ENCODE results near the gene AGPAT4.

Gene AGPAT4

DNA sequence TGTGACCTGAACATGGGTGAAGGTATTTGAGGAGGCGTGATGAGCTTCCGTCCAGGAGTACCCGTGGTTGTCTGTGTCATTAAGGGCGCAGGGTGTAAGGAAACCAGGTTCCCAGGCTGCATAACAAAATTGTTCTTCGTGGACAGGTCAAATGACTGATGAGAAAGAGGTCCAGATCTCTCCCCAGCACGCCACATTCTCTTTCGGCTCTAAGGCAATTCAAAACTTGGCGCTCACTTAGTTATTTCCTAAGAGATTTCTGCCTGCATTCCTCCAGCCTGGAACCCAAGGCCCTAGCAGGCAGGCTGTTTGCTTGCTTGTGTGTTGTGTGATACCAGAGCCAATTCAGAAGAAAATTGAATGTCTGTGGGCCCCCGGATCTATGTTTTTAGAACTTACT lies 139.9 kb downstream of the AGPAT4 start:
- no peaks in the 10 kb centered on the region for H3K9me3 ChIP-seq (ENCODE audit: low read length)
- H3K4me3 ChIP-seq (ENCODE audit: low read depth, low read length, poor library complexity, severe bottlenecking) = no peak overlapping the region
- TF ChIP-seq EZH2 (IDR thresholded peaks at IDR 0.05; ENCODE audit: borderline replicate concordance, low read length) (no peak), CTCF (IDR thresholded peaks at IDR 0.05; ENCODE audit: low read length) (no peak)
- H3K9ac ChIP-seq (ENCODE audit: low read length) = no peak overlapping the region
- no peaks in the 10 kb centered on the region for H3K36me3 ChIP-seq (ENCODE audit: insufficient read depth, low read length)
- H4K20me1 ChIP-seq (ENCODE audit: insufficient read depth, low read length) = no peaks in the 10 kb centered on the region
- peaks cover 24% of the 10 kb centered on the region for H3K4me1 ChIP-seq (ENCODE audit: insufficient read depth, low read length, severe bottlenecking)
- no peaks in the 10 kb centered on the region for H3K9me2 ChIP-seq (ENCODE audit: low read depth, low read length)
- no peaks in the 10 kb centered on the region for H3F3A ChIP-seq (ENCODE audit: insufficient read depth, low read length)
- no peaks in the 10 kb centered on the region for H3K27me3 ChIP-seq (ENCODE audit: insufficient read depth, low read length)
- no peak overlapping the region for H3K27ac ChIP-seq (ENCODE audit: low read depth, low read length, poor library complexity, severe bottlenecking)
- H2AFZ ChIP-seq (ENCODE audit: low read length) = no peak overlapping the region
- no peak overlapping the region for H3K4me2 ChIP-seq (ENCODE audit: low read length)
- no peaks in the 10 kb centered on the region for H3K79me2 ChIP-seq (ENCODE audit: insufficient read depth, low read length)

DNA sequence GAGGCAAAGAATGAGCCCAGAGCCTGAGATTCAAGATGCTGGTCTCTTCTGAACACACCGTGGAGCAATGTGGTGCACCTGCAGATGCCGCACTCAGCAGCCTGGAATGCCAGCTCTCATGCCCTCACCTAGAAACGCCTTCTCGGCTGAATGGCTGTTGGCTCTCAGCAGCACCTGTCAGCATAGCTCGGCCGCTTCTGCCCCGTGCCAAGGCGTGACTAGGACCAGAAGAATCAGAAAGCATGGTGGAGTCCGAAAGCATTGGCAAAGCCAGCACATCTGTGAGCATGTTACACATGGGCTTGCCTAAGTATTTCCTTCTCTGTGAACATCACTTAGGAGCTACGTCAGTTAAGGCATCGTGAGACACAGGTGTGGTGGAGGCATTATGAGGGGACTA lies 141.5 kb downstream of the AGPAT4 start:
- no peaks in the 10 kb centered on the region for H3K9me2 ChIP-seq (ENCODE audit: low read depth, low read length)
- H3K36me3 ChIP-seq (ENCODE audit: insufficient read depth, low read length) = no peaks in the 10 kb centered on the region
- no peaks in the 10 kb centered on the region for H3F3A ChIP-seq (ENCODE audit: insufficient read depth, low read length)
- no peaks in the 10 kb centered on the region for H3K79me2 ChIP-seq (ENCODE audit: insufficient read depth, low read length)
- no peak overlapping the region for H3K4me2 ChIP-seq (ENCODE audit: low read length)
- no peaks in the 10 kb centered on the region for H4K20me1 ChIP-seq (ENCODE audit: insufficient read depth, low read length)
- H3K4me1 ChIP-seq (ENCODE audit: insufficient read depth, low read length, severe bottlenecking) = peaks cover 18% of the 10 kb centered on the region
- no peaks in the 10 kb centered on the region for H3K9me3 ChIP-seq (ENCODE audit: low read length)
- H3K4me3 ChIP-seq (ENCODE audit: low read depth, low read length, poor library complexity, severe bottlenecking) = no peak overlapping the region
- no peak overlapping the region for H2AFZ ChIP-seq (ENCODE audit: low read length)
- no peaks in the 10 kb centered on the region for H3K27me3 ChIP-seq (ENCODE audit: insufficient read depth, low read length)
- TF ChIP-seq CTCF (IDR thresholded peaks at IDR 0.05; ENCODE audit: low read length) (no peak), EZH2 (IDR thresholded peaks at IDR 0.05; ENCODE audit: borderline replicate concordance, low read length) (no peak)
- no peak overlapping the region for H3K27ac ChIP-seq (ENCODE audit: low read depth, low read length, poor library complexity, severe bottlenecking)
- H3K9ac ChIP-seq (ENCODE audit: low read length) = no peak overlapping the region

GRCh38 chr6:161130967-161131766 lies 142.7 kb downstream of the AGPAT4 start:
- H3K27ac ChIP-seq (ENCODE audit: low read depth, low read length, poor library complexity, severe bottlenecking) = no peak overlapping the region
- peaks cover 13% of the 10 kb centered on the region for H3K4me1 ChIP-seq (ENCODE audit: insufficient read depth, low read length, severe bottlenecking)
- no peak overlapping the region for H3K4me3 ChIP-seq (ENCODE audit: low read depth, low read length, poor library complexity, severe bottlenecking)
- no peaks in the 10 kb centered on the region for H3K36me3 ChIP-seq (ENCODE audit: insufficient read depth, low read length)
- H3K4me2 ChIP-seq (ENCODE audit: low read length) = no peak overlapping the region
- H2AFZ ChIP-seq (ENCODE audit: low read length) = no peak overlapping the region
- no peaks in the 10 kb centered on the region for H3K9me2 ChIP-seq (ENCODE audit: low read depth, low read length)
- H4K20me1 ChIP-seq (ENCODE audit: insufficient read depth, low read length) = no peaks in the 10 kb centered on the region
- H3K27me3 ChIP-seq (ENCODE audit: insufficient read depth, low read length) = no peaks in the 10 kb centered on the region
- H3K9ac ChIP-seq (ENCODE audit: low read length) = no peak overlapping the region
- H3F3A ChIP-seq (ENCODE audit: insufficient read depth, low read length) = no peaks in the 10 kb centered on the region
- TF ChIP-seq EZH2 (IDR thresholded peaks at IDR 0.05; ENCODE audit: borderline replicate concordance, low read length) = no peak
- no peak for TF ChIP-seq CTCF (IDR thresholded peaks at IDR 0.05; ENCODE audit: low read length)
- no peaks in the 10 kb centered on the region for H3K9me3 ChIP-seq (ENCODE audit: low read length)
- no peaks in the 10 kb centered on the region for H3K79me2 ChIP-seq (ENCODE audit: insufficient read depth, low read length)

Data from OCI-LY1 (cell line).